Aorta (tissue), 4 donors: ENCODE data around the gene SNX25. TPM values are rescaled to one million over a fixed set of nuclear protein-coding genes. Genes with fewer than 3 reads are reported as not detected.

Experiments used
- polyA plus RNA-seq, 2 donors: library from polyadenylated mRNA; stranded (reverse); fragments of 200-250 nt; gene quantifications; one replicate each; pipeline ENCODE4 v1.2.3, GENCODE V29; 2013
- total RNA-seq, 2 donors: library from RNA; stranded (reverse); fragmentation: NEBNext Ultra II Directional; extraction: Animal tissue kit (Norgen Biotek cat#: 25700); gene quantifications; one replicate each; pipeline ENCODE4 v1.2.1, GENCODE V29; 2021
- donor health status: healthy with polysubstance abuse.
- donor health status: Bipolar disorder and iron deficiency.
- donor health status: DM: no; HTN: no; CAD: no.
- donor health status: DM: yes; HTN: yes; CAD: no.

The SNX25 gene
- total and polyA plus RNA-seq, 4 donors, result 8.6 to 44.7 (median 24.5) TPM

Other genes with a start within 250 kb of the SNX25 start
- gene HELT, start 191.1 kb upstream of the SNX25 start, total RNA-seq, result not detected
- gene HELT, start 191.1 kb upstream of the SNX25 start, polyA plus RNA-seq, result not detected
- 100 to 1,000 TPM in 1 of 2 donors, 10 to 100 TPM in 1; 72.6 to 119 TPM for gene SLC25A4, start 66.3 kb upstream of the SNX25 start, total RNA-seq
- gene SLC25A4, start 66.3 kb upstream of the SNX25 start, polyA plus RNA-seq, result 10 to 100 TPM; 89.2 to 95.4 TPM
- gene CFAP97, start 5.6 kb upstream of the SNX25 start, total RNA-seq, result 10 to 100 TPM; 49.8 to 58.4 TPM
- 10 to 100 TPM; 16.6 to 24.0 TPM for gene CFAP97, start 5.6 kb upstream of the SNX25 start, polyA plus RNA-seq
- 1 to 10 TPM; 1.8 to 2.8 TPM for gene LRP2BP, start 186.3 kb downstream of the SNX25 start, total RNA-seq
- gene LRP2BP, start 186.3 kb downstream of the SNX25 start, polyA plus RNA-seq, result 1 to 10 TPM; 1.1 to 3.4 TPM
- gene ANKRD37, start 187.2 kb downstream of the SNX25 start, total RNA-seq, result 10 to 100 TPM; 22.2 to 38.6 TPM
- 10 to 100 TPM; 18.9 to 40.5 TPM for gene ANKRD37, start 187.2 kb downstream of the SNX25 start, polyA plus RNA-seq
- 10 to 100 TPM; 29.5 to 36.1 TPM for gene UFSP2, start 216.4 kb downstream of the SNX25 start, total RNA-seq
- gene UFSP2, start 216.4 kb downstream of the SNX25 start, polyA plus RNA-seq, result 10 to 100 TPM; 41.3 to 46.5 TPM